GM04504 (cell line): ENCODE results near the gene CANT1.
"Not testable (repeated sequence)": the region's sequence is repeated elsewhere in the genome, so short reads cannot be mapped to it uniquely, and the experiment has no call there.

ENCODE experiments used
- DNase-seq: peaks from one replicate; pipeline ENCODE4 v3.0.0-alpha.2; 2012; ENCODE audit warnings: low read depth

Gene CANT1

DNA sequence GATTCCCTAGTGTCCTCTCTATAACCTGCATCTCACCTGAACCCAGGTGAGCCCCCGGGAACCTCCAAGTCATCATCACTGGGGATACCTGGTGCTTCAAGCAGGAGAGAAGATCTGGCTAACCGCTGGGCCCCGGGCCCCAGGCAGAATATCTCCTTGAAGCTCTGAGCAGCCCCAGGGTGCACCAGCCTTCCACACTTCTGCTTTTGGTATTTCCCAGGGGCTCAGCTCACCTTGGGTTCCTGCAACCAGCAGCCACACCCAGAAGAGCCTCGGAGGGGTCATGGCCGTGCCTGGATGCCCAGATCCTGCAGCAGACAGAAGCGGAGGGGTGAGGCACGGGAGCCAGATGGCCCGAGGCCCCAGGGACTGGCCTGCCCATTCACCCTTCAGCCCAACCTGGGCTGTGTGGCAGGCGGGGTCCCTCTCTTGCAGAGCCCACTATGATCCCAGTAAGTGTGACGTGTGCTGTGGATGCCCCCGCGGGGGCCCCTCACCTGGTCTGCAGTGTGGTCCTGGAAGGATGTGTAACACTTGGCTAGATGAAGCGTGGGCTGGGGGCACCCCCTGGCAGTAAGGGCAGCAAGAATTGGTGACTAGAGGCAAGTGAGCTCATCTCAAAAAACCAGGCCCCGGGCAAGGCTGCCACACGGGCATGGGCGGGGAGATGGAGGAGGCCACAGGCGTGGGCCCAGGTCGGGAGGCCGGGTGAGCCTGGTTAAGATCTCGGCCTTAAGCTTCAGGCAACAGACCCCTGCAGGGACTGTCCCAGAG, 32.5 kb downstream of the CANT1 start:
- no peak for DNase-seq

DNA sequence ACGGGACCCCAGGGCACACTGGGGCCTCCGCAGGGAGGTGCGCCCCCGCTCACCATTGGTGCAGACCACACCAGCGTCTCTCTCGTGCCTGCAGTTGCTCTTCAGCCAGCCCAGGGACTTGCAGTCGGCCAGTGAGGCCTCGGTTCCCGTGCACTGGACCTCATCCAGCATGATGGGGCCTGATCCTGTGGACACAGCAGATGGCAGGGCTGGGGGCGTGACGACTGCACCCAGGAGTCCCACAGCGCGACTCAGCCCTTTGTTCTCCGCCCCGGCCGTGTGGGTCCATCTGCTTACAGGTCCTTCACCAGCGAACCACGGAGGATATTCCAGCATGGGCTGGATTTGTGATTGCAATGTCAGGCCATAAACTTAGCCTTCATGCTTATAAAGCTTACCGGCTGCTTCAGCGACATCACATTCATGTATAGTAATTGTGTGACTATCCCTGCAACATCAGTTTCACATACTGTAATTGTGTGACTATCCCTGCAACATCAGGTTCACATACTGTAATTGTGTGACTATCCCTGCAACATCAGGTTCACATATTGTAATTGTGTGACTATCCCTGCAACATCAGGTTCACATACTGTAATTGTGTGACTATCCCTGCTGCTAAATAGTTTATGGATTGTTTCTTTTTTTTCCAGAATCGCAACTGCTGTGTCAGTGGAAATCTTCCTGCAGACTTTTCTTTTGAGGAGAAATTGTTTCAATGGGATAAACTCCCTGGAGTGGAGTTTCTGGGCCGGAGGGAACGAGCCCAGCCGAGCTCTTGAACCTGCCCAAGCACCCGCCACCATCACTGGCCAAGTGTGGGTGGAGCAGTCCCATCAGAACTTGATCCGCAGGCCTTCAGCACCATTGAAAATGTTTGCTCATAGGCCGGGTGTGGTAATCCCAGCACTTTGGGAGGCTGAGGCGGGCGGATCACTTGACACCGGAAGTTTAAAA, 34.7 kb downstream of the CANT1 start:
- peak; percentile 70 for DNase-seq

DNA sequence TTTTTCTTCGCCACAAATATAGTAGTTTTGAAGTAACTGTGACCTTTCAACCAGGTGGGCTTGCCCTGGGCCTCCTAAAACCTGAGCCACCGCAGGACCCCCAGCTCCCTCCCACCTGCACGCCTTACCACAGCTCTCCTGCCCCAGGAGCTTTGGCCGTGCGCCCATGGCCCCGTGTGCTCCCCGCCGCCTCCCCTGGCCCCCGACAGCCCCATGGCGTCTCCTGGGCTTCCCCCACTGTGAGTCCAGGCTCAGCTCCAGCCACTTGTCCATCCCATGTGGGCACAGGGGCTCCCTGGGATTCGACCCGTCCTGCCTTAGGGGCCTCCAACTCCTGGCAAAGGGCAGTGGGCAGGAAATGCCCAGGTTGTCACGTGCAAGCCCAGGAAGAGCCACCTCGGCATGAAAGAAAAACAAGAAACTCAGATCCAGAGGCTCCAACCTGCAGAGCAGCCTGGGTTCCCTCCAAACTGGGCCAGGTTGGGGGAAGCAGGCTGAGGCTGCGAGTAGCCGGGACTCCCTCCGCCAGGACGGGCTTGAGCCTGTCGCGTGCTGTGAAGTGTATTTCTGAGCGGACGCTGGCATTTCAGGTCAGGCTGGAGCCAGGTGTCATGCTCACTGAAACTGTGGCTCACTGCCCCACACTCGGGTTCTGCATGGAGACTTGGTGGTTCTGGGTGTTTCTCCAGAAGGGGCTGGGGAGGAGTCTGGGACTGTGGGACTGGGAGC, 35.6 kb downstream of the CANT1 start:
- no peak for DNase-seq

DNA sequence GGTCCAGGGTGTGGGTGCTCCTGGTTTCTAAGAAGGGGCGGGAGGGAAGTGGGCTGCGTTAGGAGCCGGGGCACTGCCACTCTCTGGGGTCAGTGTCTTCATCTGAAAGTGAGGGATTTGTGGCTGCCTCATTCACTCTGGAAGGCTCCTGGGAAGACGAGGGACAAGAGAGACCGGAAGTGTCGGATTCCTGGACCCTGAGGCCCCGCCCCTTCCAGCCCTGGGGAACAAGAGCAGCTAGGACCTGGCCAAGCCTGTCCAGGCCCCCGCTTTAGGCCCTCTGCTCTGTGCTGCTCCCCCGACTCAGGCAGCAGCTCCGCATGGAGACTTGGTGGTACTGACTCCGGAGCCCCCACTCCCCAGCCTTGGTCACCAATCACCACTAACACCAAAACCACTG, 36.4 kb downstream of the CANT1 start:
- no peak for DNase-seq

DNA sequence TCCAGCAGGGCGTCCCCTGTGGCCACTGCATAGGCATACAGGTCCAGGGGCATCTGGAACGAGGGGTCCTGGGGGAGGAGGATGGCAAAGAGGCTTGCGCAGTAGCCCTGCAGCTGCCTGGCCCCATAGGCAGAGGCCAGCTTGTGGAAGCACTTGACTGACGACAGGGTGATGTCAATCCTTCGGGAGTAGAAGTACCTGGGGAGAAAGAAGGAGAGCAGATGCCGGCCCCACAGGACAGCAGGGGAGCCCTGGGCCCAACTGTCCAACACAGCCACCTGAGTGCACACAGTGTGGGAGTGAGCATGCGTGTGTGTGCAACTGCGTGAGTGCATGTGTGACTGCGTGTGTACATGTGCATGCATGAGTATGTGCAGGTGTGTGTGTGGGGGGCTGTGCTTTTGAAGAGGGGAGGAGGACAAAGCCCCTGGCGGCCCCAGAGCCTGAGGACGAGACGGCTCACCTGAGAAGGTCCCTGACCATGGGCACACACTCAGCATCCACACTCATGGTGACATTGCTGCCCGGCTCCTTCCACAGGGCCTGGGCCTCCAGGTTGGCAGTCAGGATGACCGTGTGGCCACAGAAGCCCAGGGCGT, 37.0 kb downstream of the CANT1 start:
- DNase-seq, result no peak

DNA sequence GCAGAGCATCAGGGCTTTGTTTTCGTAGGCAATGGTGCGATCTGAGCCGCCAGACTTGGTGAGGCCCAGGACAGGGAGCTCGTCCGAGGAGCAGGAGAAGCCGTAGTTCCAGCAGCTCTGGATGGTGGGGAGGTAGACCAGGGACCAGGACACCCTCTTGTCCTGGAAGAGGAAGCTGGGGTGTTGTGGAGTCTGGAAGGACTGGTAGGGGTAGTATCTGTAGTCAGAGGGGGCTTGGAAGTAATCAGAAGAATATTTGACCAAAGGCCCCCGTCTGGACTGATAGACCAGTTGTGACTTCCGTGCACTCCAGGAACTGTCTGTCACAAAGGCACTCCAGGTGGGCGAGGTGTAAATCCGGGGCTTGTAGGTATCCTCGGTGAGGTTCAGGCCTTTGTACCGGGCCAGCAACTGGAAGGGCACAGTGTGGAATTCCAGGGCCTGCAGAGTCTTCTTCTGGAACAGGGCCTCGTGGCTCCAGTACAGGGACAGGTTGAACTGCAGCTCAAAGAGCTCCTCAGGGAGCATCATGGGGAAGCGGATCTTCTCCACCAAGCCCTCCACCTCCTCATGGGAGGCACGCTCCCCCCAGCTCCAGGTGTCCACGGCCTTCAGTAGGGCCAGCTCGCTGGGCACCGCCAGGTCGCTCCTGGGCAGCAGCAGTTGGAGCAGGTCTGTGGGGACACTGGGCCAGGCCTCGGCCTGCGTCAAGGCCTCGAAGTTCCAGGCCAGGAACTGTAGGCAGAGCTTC, 37.6 kb downstream of the CANT1 start:
- DNase-seq, result no peak

DNA sequence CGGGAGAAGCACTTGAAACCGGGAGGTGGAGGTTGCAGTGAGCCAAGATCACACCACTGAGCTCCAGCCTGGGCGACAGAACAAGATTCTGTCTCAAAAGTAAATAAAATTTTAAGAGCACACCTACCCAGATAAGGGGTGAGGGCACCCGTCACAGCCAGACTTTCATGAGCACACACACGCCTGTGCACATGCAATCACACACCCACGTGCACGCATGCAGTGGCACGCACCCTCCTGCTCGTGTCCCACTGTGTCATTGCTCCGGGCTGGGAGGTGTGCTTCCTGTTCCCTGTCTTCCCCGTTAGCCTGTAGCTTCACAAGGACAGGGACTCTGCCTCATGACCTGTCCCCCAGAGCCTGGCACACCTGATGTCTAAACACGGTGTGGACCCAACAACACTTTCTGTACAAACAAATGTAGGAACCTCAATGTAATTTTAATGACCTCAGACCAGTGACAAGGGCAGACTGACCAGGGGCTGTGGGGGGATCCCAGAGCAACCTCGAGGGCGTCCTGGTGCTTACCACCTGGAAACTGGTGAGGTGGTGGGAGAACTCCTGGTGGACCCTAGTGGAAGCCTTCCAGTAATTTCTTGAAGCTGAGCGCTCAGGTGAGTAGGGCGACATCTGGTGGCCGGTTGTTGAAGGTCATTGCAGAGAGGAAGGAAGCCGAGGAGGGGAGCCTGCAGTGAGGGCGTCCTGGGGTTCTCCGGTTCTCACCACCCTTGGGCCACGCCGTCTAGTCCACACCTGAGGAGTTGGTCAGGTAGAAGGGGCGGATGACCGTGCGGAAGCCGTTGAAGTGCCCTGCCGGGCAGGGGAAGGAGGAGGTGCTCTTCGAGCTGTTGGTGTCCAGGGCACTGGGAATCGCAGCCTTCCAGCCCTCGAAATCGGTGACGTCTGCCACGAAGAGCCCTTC, 38.5 kb downstream of the CANT1 start:
- peak; percentile 29 for DNase-seq

DNA sequence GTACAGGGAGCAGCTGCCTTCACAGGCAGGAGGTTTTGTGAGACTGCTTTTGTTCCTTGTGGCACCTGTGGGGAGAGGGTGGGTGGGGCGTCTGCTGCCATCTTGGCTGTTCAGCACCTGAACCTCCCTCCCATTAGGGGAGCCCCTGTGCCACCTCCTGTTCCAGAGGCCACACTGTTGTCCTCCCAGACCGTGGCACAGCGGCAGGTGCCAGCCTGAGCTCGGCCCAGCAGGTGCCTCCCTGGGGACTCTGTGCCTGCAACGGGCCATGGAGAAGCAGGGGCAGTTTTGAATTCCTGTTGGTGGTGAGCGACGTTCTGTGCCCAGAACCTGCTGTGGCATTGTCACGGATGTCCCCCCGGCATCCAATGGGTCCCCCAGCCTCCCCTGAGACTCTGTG, 39.7 kb downstream of the CANT1 start:
- no peak for DNase-seq

DNA sequence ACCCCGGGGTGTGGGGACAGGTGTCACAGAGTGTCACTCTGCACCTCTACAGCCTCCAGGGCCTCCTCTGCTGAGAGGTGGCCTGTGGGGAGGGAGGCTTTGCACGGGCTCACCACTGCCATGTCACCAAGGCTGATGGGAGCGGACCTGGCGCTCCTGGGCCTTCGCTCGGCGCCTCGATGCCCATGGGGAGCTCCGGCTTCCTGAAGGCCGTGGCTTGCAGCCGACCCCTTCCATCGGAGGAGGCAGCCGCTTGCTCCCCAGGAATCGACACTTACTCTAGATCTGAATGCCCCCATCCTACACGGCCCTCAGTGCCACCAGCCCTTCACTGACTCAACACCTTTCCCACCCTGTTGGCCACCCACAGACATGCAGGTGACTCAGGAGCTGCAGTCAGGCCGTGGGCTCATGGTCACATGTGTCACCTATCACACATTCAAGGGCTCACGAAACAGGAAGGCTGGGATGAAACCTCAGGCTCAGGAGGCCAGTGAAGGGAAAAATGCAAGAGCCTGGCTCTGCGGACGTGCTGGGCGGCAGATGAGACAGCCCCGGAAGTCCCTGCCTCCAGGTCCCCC, 41.7 kb downstream of the CANT1 start:
- DNase-seq, result no peak

DNA sequence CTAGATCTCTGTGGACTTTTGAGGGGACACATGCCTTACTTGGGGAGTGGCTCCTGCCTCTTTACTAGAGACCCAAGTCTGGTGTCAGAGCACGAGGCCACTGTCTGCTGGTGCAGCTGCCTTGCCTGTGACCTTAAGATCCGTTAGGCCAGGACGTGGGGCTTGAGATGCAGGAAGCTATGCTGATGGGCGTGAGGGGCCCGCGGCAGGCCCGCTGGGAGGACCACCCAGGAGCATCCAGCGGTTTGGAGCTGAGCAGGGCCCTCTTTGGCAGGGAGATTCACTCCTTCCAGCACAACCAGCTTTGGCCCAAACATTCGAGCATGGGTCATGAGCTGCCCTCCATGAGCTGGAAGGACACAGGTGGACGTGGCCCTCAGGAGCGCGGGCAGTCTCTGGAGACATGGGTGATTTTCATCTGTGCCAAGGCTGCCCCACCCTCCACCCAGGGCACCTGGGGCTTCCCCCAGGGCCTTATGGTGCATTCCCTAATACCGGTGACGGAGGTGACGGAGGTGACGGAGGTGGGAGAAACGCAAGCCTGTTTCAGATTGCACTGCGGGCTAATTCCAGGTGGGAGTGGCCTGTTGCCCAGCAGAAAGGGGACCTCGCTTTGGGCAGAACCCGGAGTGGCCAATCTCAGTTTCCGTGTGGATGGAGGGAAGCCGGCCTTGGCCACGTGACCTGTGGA, 42.5 kb downstream of the CANT1 start:
- no peak for DNase-seq

DNA sequence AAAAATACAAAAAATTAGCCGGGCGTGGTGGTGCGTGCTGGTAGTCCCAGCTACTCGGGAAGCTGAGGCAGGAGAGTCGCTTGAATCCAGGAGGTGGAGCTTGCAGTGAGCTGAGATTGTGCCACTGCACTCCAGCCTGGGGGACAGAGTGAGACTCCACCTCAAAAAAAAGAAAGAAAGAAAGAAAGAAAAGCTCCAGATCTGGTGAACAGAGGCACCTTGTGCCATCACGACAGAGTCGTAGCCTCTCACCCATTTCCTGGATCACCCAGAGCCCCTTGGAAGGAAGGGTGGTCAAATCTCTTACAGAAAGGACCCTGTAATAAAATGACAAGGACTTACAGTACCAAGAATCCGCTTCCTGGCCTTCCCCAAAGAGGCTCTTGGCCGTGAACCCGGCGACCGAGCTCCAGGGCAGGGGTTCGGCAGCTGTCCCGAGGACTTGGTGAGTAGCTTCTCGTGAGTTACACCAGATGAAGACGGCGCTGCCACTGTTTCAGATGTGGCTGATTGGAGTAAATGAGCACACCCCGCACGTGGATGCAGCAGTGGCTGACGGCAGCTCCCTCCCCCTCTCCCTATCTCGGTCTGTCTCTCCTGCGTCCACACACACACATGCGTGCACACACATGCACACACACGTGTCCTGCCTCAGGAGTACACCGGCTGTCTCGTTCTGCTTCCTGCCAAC, 43.3 kb downstream of the CANT1 start:
- DNase-seq, result no peak

DNA sequence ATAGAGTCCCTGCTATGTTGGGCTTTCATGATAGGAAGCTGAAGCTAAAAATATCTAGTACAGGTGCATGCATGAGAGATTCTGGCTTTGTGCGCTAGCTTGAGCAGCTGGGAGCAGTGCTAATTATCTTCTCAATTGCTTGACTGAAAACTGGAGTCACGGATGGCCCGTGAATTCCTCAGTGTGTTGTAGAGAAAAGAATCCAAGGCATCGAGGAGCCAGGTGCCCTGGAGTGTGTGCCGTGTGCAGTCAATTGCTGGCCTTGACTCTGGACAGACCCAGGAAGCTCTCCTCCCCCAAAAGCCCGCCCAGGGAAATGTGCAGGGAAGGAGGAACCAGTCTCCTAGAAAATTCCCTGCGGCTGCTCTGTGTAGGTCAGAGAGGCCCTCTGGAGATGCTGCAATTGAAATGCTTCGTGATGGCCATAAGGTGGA, 44.1 kb downstream of the CANT1 start:
- DNase-seq, result no peak

DNA sequence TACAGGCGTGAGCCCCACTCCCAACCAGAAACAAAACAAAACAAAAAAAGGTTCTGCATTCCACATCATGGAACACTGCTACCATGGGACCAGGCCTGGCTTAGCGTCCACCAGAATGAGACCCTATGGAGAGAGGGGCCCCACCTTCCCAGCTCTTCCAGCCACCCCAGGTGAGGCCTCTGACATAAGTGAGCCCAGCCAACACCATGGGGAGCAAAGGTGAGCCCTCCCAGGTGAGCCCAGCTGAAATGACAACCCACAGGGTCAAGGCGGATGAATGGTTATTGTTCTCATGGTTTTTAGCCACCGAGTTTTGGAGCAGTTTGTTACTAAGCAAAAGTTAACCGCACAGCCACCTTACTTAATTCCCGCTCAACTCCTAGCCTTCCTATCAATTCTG, 46.2 kb downstream of the CANT1 start:
- DNase-seq, result no peak

DNA sequence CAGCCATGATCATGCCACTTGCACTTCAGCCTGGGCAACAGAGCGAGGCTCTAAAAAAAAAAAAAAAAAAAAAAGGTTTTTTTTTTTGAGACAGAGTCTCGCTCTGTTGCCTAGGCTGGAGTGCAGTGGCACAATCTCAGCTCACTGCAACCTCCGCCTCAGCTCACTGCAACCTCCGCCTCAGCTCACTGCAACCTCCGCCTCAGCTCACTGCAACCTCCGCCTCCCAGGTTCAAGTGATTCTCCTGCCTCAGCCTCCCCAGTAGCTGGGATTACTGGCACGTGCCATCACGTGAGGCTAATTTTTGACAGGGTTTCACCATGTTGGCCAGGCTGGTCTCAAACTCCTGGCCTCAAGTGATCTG, 46.6 kb downstream of the CANT1 start:
- not testable (repeated sequence) for DNase-seq

DNA sequence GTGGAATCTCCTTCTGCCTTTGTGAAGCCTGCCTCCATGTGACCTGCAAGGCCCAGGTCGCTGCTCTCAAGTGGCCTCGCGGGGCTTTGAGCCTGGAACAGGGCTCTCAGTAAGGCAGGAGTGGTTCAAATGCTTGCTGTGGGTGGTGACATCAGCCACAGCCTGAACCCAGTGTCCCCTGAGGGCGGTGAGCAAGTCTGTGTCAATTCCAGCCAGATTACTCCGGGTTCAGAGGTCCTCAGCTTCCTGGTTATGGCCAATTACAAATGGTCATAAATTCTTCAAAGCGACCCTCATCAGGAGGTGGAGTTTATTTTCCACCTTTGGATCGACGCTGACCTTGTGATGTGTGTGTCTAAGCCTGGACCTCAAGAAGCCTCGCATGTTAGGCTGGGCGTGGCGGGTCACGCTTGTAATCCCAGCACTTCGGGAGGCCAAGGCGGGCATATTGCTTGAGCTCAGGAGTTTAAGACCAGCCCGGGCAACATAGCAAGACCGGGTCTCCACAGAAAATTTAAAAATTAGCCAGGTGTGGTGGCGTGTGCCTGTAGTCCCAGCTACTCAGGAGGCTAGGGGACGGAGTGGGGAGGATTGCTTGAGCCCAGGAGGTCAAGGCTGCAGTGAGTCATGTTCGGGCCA, 47.1 kb downstream of the CANT1 start:
- no peak for DNase-seq

DNA sequence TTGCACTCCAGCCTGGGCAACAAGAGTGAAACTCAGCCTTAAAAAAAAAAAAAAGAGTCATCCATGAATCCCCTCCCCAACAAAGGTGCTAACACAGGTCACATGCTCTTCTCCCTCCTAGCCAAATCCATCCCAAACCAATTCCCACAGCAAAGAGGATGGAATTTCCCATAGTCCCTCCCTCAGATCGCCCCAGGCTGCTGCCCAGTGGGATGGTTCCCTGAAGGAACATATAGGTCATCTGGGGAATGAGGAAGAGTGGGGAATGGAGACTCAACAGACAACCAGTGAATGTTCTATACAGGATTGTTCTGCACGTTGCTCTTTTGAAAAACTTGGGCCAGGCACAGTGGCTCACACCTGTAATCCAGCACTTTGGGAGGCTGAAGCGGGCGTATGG, 48.0 kb downstream of the CANT1 start:
- DNase-seq, result no peak

DNA sequence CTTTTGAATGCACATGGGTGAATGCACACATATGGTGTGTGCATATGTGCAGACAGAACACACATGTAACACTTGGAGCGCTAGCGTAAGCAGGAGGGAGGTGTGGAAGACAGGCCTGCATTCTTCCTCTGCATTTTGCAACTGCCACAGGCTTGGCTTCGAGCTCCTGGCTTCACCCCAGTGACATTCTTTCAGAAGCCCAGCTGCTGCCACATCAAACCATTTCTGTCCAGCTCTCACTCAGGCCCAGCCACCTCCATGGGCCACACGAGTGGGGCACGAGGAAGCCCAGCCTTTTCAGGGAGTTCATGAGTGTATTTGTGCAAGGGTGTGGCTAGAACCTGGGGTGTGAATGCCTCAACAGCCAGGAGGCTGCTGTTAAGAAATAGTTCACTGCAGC, 48.6 kb downstream of the CANT1 start:
- no peak for DNase-seq

DNA sequence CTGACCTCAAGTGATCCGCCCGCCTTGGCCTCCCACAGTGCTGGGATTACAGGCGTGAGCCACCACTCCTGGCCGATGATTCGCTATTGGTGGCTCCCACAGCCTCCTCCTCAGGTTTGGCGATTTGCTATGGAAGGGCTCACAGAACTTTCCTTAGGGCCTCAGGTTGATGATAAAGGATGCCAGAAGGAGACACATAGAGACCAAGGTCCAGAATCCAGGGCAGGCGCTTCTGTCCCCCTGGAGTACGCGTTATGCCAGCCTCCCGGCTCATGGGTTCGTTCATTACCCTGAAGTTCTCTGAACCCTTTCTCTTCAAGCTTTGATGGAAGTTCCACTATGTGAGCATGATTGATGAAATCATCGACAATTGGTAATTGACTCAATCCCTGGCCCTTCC, 49.8 kb downstream of the CANT1 start:
- no peak for DNase-seq
